Measurements from ENCODE around the gene AP3B2.
"Not testable (repeated sequence)": the region's sequence is repeated elsewhere in the genome, so short reads cannot be mapped to it uniquely, and the experiment has no call there.

Gene AP3B2, protein sequence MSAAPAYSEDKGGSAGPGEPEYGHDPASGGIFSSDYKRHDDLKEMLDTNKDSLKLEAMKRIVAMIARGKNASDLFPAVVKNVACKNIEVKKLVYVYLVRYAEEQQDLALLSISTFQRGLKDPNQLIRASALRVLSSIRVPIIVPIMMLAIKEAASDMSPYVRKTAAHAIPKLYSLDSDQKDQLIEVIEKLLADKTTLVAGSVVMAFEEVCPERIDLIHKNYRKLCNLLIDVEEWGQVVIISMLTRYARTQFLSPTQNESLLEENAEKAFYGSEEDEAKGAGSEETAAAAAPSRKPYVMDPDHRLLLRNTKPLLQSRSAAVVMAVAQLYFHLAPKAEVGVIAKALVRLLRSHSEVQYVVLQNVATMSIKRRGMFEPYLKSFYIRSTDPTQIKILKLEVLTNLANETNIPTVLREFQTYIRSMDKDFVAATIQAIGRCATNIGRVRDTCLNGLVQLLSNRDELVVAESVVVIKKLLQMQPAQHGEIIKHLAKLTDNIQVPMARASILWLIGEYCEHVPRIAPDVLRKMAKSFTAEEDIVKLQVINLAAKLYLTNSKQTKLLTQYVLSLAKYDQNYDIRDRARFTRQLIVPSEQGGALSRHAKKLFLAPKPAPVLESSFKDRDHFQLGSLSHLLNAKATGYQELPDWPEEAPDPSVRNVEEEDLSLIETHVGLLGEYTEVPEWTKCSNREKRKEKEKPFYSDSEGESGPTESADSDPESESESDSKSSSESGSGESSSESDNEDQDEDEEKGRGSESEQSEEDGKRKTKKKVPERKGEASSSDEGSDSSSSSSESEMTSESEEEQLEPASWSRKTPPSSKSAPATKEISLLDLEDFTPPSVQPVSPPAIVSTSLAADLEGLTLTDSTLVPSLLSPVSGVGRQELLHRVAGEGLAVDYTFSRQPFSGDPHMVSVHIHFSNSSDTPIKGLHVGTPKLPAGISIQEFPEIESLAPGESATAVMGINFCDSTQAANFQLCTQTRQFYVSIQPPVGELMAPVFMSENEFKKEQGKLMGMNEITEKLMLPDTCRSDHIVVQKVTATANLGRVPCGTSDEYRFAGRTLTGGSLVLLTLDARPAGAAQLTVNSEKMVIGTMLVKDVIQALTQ

DNA sequence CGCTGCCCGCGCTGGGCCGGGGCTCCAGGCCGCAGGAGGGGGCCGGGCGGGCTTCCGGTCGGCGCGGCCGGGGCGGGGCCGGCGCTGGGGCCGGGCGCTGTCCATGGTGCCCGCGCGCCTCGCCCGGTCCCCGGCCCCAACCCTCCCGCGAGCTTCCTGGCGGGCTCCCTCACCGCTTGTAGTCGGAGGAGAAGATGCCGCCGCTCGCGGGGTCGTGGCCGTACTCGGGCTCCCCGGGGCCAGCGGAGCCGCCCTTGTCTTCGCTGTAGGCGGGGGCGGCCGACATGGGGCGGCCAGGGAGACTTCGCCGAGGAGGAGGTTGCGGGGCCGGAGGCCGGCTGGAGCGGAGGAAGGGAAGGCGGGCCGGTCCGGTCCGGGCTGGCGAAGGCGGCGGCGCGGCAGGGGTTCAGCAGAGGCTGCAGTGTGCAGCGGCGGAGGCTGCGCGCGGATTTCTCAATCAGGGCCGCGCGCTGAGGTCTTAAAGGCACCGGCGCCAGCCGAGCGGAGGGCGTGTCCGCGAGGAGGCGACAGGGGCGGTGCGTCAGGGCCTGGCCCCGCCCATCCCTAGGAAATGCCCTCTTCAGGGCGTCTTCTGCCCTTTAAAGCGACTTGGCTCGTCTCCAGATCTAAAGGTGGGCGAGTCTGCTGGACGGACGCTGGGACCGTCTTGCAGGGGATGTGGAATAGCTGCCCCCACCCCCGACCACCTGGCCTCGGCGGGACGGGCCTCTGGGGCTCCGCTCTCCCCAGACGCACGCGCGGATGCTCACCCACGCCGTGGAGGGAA is at the start of gene AP3B2:
Gene AP3B2, minus strand, starts transcription at position 455 of the 787 bp plus-strand sequence. Its CDS starts 169 bp downstream, at position 286.
- DNase-seq (ENCODE audit: low read depth) = peak; percentile 41

DNA sequence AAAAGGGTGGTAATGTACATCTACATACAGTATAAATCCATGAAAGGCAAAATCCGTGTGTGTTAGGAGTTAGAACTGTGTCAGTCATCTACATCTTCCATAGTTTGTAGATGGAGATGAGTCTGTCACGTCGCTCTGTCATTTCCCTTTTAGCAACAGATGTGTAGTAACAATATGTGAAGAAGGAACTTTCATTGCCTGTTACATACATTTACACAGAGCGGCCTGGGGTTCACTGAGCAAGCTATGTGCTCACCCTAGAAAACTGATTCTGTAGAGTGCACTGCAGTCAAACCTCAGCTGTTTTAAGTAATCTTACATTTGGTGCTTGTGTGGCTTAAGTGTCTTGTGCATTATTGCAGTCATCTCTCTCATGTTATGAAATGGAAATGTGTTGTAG is 41.6 kb upstream of the AP3B2 start:
- DNase-seq (ENCODE audit: low read depth) = no peak

DNA sequence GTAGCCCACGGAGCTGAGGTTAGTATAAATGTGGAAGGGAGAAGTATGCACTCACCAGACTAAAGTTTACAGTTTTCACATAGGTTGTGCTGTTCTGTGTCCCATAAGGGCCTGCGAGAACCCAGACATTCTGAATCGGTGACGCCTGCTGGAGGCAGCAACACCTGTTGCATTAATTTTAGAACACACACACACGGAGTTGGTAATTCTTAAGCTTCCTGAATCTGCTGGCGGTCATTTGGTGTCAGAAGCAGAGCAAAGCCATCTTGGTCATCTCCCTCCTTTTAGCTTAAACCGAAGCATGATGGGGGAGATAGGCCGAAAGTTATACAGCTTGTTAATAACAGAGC is 41.1 kb upstream of the AP3B2 start:
- DNase-seq (ENCODE audit: low read depth) = no peak

DNA sequence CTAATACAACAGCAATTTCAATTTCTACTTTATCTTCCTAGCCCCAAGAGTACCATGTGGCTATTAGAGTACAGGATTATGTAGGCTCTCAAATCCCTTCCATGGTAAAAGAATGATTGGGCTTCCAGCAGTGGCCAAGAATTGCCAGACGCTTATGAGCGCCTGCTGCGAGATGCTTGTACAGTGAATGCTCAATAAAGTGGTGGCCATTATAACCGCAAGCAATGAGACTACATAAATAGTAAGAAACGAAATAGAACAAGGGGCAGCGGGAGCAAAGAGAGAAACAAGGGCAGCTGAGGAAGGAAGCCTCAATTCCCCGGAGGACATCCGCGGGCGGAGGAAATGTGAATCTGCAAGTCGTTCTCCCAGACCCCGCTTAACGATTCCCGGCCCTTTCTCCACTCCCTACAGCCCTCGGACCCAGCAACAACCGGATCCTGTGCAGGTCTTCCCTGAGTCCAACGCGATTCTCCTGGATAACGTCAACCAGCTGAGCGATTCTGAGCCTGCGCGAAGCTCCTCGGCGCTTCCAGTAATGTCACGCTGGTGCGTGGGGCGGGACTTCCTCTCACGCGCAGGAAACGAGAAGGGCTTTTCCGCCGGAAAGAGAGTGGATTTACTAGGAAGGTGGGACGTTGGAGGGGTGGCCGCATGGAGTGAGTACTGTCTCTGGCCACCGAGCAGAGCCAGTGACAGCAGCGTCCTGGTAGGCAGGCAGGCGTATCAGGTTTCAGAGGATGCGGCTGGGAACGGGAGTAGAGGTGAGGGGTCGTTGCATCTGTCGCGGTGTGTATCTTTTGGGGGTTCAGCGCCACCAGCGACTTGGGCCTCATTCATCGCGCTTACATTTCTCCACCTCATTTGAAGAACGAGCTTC is 40.5 kb upstream of the AP3B2 start:
- peak; percentile 72 for DNase-seq (ENCODE audit: low read depth)

DNA sequence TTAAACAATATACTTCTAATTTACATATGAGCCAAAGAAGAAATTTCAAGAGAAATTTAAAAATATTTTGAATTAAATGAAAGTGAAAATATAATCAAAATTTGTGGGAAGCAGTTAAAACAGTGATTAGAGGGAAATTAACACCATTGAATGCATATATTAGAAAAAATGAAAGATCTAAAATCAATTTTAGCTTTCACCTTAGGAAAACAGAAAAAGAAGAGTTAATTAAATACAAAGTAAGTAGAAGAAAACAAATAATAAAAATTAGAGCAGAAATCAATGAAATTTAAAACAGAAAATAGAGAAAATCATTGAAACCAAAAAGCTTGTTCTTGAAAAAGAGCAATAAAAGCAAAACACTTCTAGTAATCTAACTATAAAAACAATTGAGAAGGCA is 38.6 kb upstream of the AP3B2 start:
- no peak for DNase-seq (ENCODE audit: low read depth)

DNA sequence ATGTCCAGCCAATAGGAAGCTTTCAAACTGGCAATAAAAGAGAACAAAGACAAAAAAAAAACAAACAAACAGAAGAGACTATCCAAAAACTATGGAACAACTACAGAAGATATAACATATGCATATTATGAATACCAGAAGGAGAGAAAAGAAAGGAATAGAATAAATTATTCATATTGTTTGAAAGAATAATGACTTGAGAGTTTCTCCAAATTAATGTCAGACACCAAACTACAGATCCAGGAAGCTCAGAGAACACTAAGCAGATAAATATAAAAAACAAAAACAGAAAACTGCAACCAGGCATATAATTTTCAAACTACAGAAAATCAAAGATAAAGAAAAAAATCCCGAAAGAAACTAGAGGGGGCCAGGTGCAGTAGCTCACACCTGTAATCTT is 34.1 kb upstream of the AP3B2 start:
- DNase-seq (ENCODE audit: low read depth) = no peak

DNA sequence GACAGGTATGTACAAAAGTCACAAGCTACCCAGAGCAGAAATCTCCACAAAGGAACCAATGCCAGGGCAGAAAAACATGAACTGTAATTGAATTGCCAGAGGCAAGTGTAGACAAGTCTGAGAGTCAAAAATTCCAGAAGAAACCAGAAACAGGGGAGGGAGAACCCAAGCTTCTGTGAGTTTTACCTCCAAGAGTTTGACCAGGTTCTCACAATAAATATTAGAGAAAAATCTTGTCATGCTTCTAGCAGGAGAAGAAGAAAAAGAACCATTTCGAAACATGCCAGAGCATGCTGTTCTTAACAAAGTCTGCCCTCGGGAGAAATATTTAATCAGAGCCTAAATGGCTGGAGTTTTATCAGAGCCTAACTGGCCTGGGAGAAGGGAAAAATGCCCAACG is 32.5 kb upstream of the AP3B2 start:
- no peak for DNase-seq (ENCODE audit: low read depth)

DNA sequence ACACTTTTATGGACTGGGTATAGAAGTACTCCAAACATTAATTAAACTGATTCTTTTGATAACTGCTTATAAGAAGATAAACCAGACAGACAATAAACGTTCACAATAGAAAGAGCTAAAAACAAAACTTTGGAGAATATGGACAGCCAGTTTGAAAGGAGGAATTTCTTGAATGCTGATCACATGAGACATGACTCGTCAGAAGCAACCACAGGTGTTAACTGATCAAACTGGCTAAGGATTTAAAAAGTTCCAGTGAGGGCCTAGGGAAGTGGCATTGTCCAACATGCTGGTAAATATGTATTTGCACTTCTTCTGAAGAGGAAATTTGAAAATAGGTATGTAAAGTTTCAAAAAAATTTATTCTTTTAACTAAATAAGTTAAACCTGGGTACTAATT is 29.4 kb upstream of the AP3B2 start:
- no peak for DNase-seq (ENCODE audit: low read depth)

DNA sequence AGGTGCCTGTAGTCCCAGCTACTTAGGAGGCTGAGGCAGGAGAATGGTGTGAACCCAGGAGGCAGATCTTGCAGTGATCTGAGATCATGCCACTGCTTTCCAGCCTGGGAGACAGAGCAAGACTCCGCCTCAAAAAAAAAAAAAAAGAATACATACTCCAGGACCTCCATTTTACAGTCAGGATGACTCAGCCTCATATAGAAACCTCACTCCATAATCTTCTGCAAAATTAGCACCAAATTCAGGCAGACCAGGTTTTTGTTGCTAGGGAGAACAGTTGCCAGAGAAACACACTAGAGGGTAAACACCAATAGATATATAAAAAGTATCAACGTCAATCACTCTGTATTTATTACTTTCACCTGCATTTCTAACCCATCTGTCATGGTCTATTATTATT is 28.3 kb upstream of the AP3B2 start:
- no peak for DNase-seq (ENCODE audit: low read depth)

DNA sequence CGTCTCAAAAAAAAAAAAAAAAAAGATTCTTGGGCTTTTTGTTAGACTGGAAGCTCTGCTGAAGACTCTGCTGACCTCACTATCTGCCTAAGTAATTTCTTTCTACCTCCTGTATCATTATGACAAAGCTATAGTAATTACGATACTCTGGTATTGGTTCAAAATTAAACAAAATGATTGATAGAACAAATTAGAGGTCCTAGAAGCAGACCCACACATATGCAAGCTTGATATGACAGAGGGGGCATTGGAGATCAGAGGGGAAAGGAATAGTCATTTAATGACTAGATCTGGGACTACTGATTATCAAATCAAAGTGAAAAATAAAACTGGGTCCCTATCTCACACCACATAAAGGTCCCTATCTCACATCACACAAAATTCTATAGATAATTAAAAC is 21.9 kb upstream of the AP3B2 start:
- DNase-seq (ENCODE audit: low read depth) = no peak

DNA sequence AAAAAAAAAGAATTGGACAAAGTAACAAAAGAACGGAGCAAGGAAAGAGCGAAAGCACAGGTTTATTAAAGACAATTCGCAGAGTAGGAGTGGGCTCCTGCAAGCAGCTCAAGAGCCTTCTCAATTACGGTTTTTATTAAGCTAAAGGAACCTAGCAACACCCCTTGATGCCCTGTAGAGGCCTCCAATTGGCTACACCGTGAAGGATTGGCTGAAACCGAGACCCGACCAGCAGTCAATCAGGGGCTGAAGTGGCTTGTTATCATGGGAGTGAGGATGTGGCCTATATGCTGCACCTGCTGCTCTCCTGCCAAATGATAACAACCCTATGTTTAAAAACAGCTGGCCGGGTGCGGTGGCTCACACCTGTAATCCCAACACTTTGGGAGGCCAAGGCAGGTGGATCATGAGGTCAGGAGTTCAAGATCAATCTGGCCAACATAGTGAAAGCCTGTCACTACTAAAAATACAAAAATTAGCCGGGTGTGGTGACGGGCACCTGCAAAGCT is 20.4 kb upstream of the AP3B2 start:
- DNase-seq (ENCODE audit: low read depth) = no peak

DNA sequence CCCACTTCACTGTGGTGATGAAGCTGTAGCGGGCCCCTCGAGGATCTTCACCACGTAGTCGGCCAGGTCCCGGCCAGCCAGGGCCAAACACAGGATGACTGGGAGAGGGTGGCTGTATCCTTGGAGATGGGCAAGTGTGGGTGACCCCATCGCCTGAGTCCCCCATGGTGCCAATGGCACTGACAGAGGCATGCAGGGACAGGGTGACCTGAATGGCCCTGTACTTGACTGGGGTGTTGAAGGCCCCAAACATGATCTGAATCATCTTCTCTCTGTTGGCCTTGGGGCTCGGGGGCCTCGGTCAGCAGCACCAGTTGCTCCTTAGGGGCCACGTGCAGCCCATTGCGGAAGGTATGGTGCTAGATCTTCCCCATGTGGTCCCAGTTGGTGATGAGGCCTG is 17.1 kb upstream of the AP3B2 start:
- DNase-seq (ENCODE audit: low read depth) = no peak

DNA sequence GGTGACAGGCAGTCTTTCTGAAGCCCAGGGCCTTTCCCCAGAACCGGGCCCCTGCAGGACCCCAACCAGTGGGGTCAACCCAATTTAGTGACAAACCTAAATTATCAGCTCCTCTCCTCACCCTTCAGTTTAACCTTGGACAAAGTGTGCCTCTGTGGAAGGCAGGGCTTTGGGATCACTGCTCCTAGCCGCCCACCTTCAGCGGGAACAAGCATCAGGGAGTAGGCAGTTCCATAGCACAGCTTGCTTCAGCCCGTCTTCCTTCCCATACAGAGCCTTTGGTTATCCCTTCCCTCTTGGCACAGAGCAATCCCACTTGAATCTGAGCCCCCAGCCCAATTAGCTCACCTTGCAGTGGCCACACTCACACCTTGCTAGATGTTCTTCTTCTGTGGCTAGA is 5.3 kb upstream of the AP3B2 start:
- no peak for DNase-seq (ENCODE audit: low read depth)

DNA sequence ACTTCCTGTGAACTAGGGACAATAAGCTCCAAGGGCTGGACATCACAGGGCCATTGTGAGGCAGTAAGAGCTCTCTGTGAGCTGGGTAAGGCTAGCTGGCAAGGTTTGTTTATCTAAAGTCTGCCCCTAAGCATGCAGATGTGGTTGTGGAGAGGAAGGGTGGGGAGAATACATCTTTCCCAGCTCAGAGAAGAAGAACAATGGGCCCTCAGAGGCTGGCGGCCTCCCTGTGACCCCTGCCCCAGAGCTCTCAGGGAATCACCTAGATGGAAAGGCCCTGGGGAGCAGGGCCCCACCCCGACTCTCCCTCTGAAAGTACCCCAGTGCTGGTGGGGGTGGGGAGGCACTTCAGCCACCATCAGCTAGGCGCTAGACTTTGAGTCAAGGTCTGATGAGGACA is 4.3 kb upstream of the AP3B2 start:
- no peak for DNase-seq (ENCODE audit: low read depth)

DNA sequence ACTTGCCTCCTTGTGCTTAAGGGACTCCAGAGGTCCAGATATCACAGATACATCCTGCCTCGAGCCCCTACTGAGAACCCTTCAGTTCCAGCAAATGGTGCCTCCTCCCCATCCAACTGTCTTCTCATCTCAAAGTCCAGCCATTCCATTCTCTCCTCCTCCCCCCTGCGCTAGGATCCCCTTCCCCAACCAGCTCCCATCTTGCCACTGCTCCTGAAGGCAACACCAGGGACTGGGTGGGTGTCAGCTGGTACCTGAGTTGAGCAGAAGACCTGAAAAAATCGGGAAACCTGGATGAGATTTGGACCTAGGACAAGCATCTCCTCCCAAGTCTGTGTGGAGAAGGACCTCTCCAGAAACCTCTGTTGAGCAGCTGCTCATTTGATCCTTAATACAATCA is 2.4 kb upstream of the AP3B2 start:
- DNase-seq (ENCODE audit: low read depth) = no peak

DNA sequence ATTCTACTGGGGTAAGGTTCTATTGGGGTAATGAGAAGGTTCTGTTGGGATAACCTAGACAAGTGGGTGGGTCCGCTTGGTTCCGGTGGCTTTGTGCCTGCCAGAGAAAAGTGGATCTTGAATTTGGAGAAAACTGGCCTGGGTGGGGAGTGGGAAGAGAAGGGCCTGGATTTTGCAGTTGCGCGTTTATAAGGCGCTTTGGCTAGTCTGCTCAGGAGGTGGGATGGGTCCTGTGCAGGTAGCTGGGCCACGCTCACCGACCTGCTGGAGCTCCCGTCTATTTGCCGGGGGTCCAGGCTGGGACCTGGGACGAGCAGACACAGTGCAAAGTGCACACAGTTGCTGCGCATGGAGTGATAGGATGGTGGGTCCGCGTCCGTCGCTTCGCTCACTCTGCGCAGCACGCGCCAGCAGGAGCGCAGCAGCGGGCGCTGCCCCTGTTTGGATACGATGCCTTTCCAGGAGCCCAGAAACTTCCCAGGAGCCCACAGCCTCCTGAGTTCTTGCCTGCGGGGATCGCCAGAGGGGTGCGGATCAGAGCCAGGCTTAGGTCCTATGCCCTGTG is 1.3 kb upstream of the AP3B2 start:
- DNase-seq (ENCODE audit: low read depth) = no peak

DNA sequence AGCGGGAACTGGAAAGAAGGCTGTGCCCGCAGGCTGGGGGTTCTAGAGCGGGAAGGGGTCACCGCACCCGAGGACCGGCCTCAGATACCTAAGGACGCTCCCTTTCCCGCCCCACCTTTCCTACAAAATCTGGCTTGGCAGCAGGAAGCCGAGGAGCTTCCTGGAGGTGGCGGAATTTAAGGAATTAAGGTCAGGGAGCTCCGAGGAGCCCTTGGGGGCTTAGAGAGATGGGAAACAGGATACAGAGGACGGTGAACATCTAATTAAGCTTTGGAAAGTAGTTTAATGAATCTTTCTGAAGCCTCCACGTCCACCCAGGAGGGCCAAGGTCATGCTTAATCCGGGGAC is 507 bp upstream of the AP3B2 start:
- no peak for DNase-seq (ENCODE audit: low read depth)

DNA sequence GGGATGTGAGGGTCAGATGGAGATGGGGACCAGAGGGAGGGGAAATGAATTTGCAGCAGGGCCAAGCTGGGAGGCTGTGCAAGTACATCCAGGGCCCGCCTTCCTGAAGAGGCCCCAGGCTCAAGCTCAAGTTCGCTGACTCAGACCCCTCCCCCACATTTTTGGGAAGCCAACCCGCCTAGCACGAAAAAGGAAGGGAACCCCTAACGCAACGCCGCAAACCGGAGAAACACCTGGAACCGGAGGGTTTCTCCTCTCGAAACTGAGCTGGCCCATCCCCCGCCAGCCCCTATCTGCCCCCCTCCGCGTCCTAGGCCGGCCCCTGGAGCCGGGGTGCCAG is 624 bp downstream of the AP3B2 start:
- no peak for DNase-seq (ENCODE audit: low read depth)

DNA sequence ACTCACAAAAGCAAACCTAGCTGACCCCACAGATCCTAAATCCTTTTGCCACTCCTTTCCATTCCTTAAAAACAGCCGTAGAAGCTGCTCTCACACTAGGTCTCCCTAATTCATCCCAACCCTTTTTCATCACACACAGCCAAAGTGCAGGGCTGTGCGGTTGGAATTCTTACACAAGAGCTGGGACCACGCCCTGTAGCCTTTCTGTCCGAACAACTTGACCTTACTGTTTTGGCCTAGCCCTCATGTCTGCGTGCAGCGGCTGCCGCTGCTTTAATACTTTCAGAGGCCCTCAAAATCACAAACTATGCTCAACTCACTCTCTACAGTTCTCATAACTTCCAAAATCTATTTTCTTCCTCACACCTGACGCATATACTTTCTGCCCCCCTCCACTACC is 3.8 kb downstream of the AP3B2 start:
- DNase-seq (ENCODE audit: low read depth) = not testable (repeated sequence)

DNA sequence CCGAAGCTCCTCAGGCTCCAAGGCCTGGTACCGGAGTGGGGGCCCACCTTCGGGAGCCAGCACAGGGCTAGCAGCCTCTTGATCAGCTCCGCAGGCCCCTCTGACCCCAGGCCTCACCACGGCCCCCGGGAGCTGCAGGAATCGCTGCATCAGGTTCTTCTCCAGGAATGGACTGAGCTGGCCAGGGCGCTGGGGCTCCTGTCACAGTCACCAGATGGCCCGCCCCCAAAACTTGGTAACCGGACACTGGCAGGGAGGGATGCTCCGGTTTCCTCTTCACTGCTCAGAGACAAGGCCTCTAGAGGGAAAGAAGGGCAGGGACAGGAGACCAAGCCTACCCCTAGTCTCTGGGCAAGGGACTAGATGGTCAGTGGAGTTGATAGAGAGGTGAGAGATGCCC is 9.9 kb downstream of the AP3B2 start:
- DNase-seq (ENCODE audit: low read depth) = no peak

Data from T-helper 22 cell (primary cell).